GM10847 (cell line): ENCODE results near the gene CABP4.

Experiments used
- POLR2A ChIP-seq: IDR thresholded peaks from 2 replicates; pipeline ENCODE4 v1.6.1; 2011; ENCODE audit not compliant: insufficient read length; ENCODE audit errors: extremely low read depth

CABP4 gene

DNA sequence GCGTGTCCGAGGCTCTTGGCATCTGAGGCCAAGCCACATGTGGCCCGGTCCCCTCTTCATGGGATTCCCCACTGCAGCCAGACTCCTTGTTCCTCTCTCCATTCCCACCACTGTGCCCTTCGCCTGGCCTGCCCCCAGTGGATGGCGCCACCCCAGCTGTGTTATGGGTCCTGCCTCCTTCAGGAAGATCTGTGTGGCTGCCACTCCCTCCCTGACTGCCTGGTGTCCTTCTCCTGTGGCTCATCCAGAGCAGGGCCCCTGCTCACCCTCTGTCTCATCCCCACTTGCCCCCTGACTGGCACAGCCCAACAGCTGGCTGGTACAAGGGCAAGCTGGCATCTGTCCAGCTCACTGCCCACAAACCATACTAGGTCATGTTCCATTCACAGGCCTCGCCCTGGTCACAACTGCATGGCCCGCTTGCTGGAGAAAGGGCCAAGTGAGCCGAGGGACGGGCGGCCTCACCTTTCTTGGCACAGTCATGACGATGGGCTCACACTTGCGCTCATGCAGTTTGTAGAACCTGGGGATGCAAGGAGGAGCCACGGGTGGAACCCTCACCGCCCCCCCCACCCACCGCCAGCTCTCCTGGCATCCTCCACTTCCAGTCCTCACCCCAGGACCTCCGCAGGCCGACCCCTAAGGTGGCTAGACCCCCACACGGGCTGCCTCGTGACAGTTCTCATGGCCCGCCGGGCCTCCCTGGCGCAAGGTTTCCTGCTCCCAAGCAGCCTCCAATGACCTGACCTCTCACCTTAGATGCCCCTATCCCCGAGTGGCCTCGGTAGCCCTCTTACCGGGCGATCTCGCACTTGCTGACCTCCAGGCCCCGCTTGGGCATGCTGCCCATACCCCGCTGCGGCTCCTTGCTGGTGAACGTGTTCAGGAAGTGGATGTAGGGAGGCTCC, 15.6 kb upstream of the CABP4 start:
- no peak for TF ChIP-seq POLR2A

DNA sequence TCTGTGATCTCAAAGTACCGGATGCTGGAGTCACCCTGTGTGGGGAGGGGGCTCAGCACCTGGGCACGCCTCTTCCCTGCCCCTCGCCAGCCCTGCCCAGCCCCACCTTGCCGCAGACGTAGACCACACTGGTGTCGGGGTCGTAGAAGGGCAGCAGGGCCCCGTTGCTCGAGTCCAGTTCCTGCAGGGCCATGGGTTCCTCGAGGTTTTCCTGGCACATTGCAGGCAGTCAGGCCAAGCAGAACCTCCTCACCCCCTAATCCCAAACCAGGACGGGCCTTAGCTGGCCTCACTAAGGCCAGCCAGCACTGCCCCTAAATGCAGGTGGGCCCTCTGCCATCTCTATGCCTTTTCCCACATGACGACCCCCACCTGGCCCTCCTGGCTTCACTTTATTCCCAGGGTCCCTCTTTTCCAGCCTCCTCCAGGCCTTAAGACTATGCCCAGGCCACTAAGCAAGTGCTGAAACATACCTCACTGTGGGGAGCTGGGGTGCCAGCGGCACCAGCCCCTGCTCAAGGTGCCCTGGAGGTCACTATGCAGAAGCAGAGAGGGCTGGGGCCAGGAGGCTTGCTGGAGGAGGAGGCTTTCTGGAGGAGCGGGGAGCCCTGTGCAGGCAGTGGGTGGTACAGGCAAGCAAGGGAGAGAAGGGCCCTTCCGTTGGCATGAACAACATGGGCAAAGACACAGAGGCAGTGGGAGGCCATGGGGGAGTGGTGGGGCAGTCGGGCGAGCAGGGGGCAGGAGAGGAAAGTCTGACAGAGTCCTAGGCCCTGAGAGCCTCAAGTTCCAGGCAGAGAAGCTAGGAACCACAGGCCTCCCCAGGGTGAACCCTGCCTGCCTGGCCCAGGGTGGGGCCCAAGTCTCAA, 14.7 kb upstream of the CABP4 start:
- TF ChIP-seq POLR2A = no peak

- no peak for TF ChIP-seq POLR2A
Measured at GRCh38 chr11:67441098-67441563, 14.0 kb upstream of the CABP4 start.

- no peak for TF ChIP-seq POLR2A
Measured at GRCh38 chr11:67441731-67442351, 13.3 kb upstream of the CABP4 start.

DNA sequence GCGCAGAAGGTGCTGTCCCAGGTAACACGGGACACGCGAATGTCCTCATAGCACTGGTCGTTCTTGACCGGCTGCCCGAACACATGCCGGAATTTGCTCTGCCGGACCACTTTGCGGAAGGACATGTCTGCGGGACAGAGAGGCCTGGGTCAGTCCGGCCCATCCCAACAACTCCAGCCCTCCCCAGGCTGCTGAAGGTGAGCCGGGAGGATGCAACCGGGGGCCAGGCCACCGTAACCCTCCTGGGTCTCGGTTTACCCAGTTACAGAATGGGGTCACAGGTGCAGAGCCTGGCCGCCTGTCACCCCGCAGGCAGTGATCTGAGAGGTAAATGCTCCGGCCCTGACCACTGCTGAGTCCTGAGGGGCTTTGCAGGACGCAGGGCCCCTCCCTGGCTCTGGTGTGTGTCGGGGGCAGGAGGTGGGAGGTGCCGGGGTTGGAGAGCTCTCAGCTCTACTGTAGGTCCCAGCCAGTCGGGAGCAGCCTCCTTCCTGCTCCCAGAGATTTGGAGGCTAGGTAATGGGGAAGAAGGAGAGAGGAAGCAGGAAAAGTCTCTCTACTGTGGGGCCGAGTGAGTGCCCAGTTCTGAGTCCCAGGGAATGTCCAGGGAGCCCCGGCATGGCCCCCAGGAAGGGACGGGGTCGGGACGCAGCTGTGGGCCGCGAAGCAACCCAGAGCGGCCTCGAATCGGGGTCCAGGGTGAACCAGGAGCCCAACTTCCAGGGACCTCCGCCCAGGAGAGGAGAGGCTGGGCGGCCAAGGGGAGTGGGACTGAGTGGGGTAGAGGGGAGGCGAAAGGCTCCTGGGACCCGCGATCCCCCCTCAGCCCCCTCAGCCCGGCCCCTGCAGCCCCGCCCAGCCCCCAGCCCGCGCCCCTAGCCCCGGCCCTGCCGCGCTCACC, 12.4 kb upstream of the CABP4 start:
- peak; percentile 19 for TF ChIP-seq POLR2A

- no peak for TF ChIP-seq POLR2A
Measured at GRCh38 chr11:67445515-67445914, 9.6 kb upstream of the CABP4 start.

- no peak for TF ChIP-seq POLR2A
Measured at GRCh38 chr11:67448220-67448609, 6.9 kb upstream of the CABP4 start.

DNA sequence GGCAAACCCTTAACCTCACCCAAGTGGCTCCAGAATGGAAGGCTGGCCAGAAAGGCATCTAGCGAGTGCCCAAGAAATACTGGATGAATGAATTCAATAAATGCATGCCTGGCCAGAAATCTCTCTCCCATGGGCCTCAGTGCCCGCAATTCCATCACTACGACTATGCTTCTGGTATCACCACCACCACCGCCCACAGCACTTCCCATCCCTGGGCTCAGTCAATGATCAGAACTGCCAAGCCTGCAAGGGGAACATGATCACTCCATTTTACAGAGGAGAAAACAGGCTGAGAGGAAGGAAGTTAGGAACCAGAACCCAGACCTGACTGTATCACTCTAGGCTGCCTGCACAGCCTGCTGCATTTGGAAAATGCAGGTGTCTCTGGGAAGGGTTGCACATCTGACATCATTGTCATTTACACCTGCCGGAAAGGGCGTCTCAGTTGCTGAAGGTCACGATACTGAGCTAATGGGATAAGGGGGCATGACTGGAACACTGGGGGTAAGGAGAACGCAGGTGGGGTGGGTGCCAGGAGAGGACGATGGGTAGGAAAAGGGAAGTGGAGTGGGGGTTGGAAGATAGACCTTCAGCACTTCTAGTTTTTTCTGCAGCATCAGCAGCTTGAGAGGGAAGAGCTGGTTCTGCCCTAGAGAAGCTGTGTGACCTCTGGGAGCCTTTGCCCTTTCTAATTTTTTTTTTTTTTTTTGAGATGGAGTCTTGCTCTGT, 5.9 kb upstream of the CABP4 start:
- TF ChIP-seq POLR2A = no peak

DNA sequence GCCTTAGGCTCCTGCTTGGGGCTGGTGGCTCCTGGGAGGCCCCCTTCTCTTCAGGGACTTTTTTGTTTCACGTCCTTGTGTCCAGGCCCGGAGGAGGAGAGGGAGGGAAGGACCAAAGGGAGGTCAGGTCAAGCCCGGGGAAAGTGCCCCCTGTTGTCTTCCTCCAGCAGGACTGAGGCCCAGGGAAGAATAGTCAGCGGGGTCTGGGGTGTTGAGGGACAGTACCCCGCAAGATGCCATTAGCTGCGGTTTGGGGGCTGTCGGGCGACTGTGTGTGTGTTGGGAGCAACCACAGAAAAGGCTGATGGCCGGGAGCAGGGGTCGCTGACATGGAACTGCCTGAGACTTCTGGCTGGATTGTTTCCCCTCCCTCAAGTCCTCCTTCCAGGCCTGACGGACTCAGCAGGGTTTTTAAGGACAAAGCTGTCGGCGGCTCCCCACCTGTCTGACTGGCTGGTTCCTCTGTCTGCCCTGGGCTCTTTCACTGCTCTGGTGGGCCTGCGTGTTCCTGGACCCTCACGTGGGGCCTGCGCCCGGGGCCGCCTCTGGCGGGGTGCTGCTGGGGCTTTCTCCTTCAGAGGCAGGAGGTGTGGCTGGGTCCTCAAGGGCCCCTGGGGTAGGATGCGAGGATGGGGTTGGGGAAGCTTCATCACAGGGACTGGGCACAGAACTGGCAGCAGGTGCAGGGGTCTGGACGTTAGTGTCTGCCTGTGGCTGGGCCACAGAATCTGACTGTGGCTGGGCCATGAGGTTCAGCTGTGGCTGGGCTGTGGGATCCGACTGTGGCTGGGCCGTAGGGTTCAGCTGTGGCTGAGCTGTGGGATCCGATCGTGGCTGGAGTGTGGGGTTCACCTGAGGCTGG, 4.1 kb upstream of the CABP4 start:
- no peak for TF ChIP-seq POLR2A

DNA sequence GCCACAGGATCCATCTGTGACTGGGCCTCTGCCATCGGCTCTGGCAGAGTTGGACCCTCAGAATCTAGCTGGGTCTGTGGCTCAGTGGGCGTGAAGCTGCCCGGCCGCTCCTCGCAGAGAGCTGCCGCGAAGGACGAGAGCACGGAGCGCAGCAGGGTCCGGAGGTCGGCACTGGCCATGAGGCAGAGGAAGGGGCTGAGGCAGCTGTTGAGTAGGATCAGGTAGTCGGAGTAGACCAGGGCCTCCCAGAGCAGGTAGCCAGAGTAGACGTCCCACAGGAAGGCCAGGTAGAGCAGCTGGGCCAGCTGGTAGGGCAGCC, 3.5 kb upstream of the CABP4 start:
- TF ChIP-seq POLR2A = no peak

DNA sequence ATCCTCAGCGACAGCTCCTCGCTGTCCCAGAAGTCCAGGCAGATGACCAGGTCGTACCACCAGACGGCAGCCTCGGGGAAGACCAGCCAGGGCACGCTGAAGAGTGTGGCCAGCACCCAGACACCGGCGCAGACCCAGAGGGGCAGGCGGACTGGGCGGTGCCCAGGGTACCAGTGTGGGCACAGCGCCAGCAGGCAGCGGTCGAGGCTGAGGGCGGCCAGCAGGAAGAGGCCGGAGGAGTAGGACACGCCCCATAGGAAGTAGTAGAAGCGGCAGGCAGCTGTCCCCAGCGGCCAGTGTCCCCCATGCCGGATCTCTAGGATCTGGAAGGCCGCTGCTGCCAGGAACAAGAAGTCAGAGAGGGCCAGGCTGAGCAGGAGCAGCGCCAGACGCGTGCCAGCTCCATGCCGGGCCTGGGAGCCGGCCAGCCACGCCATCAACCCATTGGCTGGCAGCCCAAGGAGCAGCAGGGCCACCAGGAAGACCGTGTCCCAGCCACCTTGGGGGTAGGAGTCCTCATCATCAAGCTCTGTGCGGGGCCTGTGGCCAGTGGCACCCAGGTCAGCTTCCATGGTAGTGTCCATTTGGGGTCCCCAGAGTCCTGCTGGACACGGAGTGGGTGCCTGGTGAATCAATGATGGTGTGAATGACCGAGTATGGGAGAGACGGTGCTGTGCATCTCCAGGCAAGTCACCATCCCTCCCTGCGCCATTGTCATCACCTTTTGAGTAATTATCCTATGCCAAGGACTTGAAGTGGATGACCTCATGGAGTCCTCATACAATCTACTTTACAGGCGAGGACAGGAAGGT, 2.8 kb upstream of the CABP4 start, which contains the start of gene GPR152:
TSS of gene GPR152 (minus strand) at position 589 of the 812 bp plus-strand sequence. CDS start at position 584, 5 bp downstream.
- no peak for TF ChIP-seq POLR2A

DNA sequence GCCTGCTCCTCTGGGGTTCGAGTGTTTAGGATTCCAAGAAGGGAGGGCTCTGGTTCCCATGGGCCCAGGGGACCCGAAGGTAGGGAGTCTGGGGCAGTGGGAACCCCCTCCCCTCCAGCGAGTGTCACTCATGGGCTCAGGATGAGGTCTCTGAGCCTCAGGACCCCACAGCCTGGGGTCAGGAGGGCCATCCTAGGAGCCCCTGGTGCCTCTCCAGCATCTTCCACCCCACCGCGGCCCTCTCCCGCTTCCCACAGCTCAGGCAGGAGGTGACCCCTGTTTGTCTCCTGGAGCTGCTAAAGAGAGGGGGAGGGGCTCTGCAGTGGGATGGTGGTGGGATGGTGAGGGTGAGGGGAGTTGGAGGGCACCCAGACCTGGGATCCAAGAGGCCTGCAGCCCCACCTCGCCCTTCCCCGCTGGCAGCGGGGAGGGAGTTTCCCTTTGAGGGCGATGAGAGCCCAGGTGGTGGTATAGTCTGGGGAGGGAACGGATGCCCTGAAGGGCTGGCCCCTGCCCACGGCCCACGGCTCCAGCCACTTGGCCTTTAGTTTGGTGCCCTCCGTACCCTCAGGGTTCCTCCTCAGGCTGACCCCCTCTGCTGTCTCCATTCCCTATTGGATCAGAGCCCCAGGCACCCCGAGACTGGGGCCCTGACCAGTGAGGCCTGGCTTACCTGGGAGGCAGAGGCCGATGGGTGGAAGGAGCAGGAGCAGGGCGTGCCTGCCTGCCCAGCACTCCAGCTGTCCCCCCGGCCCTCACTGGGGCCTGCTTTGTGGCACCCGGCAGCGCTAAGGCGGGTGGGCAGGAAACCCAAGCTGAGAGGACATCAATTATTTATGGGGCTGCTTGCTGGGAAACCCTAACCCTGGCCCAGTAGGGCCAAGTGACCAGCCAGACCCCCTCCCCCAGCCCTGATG, 1.1 kb upstream of the CABP4 start:
- TF ChIP-seq POLR2A = no peak
